HG02870 (cell line): Measurements from ENCODE around the gene PITRM1.

Experiments
- ATAC-seq: cut with Tn5 transposase; IDR thresholded peaks from one replicate; pipeline ENCODE4 v1.9.1; 2021; ENCODE audit warnings: mild to moderate bottlenecking, moderate library complexity; ENCODE audit not compliant: unreplicated experiment

PITRM1 gene

GRCh38 chr10:3103646-3104045 lies 68.9 kb downstream of the PITRM1 start:
- ATAC-seq, result no peak

- no peak for ATAC-seq
Observed at GRCh38 chr10:3102720-3103427, 69.7 kb downstream of the PITRM1 start.

GRCh38 chr10:3100856-3101640 lies 71.5 kb downstream of the PITRM1 start:
- no peak for ATAC-seq

- no peak for ATAC-seq
Observed at GRCh38 chr10:3100093-3100792, 72.3 kb downstream of the PITRM1 start.

- ATAC-seq, result no peak
Observed at GRCh38 chr10:3099291-3100092, 73.1 kb downstream of the PITRM1 start.

- ATAC-seq, result no peak
Observed at GRCh38 chr10:3098689-3099088, 73.9 kb downstream of the PITRM1 start.

GRCh38 chr10:3097160-3097559 lies 75.4 kb downstream of the PITRM1 start:
- no peak for ATAC-seq

GRCh38 chr10:3096149-3096548 lies 76.4 kb downstream of the PITRM1 start:
- no peak for ATAC-seq

GRCh38 chr10:3095373-3096139 lies 77.0 kb downstream of the PITRM1 start:
- no peak for ATAC-seq

- ATAC-seq, result no peak
Observed at GRCh38 chr10:3094609-3095036, 78.0 kb downstream of the PITRM1 start.

- ATAC-seq, result no peak
Observed at GRCh38 chr10:3093996-3094395, 78.6 kb downstream of the PITRM1 start.

- no peak for ATAC-seq
Observed at GRCh38 chr10:3091921-3092320, 80.7 kb downstream of the PITRM1 start.

GRCh38 chr10:3090914-3091787 lies 81.4 kb downstream of the PITRM1 start:
- peak; percentile 67 for ATAC-seq

- no peak for ATAC-seq
Observed at GRCh38 chr10:3090388-3090787, 82.2 kb downstream of the PITRM1 start.
